HG02610 (cell line): Measurements from ENCODE around the gene FAM120B.

Source experiments
- ATAC-seq: cut with Tn5 transposase; IDR thresholded peaks from one replicate; pipeline ENCODE4 v1.9.1; 2021; ENCODE audit warnings: mild to moderate bottlenecking, moderate library complexity; ENCODE audit not compliant: unreplicated experiment

The FAM120B gene

GRCh38 chr6:170284866-170285469, 21.6 kb upstream of the FAM120B start:
- no peak for ATAC-seq

- no peak for ATAC-seq
These were observed 21.1 kb upstream of the FAM120B start for GRCh38 chr6:170285482-170285881.

GRCh38 chr6:170286246-170286933, 20.2 kb upstream of the FAM120B start:
- no peak for ATAC-seq

DNA sequence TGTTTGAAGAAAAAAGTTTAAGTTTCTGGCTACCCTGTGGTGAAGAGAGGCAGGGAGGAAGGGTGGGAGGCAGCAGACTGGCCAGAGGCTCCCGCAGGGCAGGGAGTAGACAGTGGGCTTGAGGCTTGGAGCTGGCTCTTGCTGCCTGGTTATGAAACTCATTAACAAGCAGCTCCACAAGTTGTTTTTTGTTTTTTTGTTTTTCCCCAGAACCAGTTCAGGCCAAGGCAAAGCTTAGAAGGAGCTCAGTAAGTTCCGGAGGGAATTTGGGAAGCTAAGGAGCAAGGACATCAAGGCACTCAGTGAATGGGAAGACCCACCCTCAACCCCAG, 19.7 kb upstream of the FAM120B start:
- no peak for ATAC-seq

GRCh38 chr6:170287371-170287876, 19.1 kb upstream of the FAM120B start:
- ATAC-seq = no peak

DNA sequence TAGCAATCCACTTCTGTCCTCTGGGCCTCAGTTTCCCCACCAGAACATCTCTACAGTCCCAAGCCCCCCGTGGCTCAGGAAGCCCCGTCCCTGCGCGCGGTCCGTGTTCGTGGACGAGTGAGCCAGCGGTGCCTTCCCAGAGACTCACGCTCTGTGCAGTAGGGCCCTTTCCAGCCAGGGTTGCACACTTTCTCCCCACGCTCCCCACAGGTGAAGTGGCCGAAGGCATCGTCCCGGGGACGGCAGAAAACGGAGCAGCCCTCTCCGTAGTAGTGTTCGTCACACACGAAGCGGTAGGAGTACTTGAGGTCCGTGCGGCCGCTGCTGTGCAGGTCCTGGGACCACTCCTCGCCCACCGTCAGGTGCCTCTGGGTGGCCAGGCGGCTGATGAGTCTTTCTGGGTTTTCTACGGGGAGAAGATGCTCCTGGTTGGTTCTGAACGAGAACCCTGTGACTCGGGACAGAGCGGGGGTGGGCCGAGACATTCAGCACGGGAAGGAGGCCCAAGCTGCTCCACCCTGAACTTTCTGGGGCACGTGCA, 18.4 kb upstream of the FAM120B start:
- no peak for ATAC-seq

GRCh38 chr6:170288852-170289179, 17.7 kb upstream of the FAM120B start:
- no peak for ATAC-seq

DNA sequence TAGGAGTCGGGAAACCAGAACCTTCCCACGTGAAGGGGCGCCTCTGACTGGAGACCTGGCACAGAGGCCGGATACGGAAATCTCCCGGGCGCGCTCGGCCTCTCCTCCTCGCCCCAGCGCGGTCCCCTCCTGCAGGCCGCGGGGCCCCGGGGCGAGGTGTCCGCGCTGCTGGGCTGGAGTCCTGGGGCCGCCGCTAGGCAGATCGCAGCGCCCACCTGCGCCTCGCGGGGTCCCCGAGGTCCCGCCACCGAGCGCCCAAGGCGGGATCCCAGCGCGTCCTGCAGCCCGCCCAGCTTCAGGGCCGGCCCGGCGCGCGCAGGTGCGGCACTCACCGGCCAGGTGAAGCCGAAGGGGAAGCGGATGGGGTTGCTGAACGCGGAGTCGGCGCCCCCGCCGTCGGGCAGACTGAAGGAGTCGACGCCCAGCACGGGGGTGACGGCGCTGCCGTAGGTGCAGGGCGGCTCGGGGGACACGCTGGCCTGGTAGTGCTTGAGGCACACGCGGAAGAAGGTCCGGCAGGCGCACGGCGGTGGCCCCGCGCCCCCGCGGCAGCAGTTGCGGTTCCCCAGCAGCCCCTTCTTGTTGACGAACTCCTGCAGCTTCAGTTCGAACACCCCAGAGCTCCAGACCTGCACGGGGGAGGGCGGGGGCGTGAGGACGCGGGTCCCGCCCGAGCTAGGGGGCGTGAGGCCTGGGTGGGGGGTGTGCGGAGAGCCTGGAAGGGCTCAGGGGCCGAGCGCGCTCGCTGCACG, 17.2 kb upstream of the FAM120B start:
- ATAC-seq = no peak

DNA sequence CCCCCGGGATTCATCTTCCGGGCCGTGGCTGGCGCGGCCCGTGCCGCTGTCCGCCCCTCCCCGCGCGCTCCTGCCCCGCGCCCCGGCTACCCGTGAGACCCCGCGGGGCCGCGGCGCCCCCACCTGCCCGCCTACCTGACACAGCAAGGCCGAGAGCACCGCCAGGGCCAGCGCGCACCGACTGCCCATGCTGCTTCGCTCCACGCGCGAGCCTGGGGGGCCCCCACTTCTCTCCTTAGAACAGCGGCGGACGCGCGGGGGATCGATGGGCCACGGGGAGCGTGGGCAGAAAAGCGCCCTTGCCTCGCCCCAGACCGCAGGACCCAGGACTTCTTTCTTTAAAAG, 16.6 kb upstream of the FAM120B start:
- ATAC-seq = no peak

GRCh38 chr6:170290296-170291128, 16.0 kb upstream of the FAM120B start, which contains the start of gene DLL1:
TSS of gene DLL1 (minus strand) at chr6:170291078. CDS start at chr6:170290139, 939 bp downstream.
- peak; percentile 31 for ATAC-seq

DNA sequence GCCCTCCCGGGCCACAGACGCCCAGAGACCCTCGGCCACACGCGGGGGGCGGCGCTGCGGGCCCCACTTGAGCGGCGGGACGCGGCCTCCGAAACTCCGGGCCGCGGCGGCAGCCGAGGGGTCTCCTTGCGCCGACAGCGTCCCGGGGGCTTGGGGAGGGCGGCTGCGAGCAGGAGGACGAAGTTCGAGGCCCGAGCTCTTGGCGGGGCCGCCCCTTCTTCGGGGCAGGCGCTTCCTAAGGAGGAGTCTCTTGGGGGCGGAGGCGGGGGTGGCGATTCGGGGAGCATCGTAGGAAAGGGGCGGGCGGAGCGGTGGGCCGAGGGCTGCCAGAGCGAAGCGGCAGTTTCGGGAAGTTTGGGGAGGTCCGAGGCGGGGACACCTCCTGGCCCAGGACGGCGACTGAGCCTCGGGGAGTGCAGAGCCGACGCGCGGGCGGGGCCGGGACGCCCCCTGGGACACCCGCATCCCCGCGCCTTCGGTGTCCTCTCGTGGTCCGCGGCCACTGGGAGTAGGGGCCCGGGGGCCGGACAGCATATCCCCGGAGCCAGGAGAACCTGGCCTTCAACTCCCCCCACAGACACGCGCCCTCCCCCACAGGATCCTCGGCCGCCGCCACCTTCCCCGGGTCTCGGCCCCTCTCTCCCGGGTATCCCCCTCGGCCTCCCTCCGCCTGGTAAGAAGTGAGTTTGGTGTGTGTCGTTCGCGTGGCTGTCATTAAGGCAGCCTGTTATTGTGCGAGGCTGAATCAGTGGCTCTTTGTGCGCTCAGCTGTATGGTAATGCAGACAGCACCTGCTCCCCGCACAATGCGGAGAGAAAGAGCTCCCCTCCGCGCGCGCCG, 15.1 kb upstream of the FAM120B start:
- ATAC-seq = no peak

- no peak for ATAC-seq
These were observed 14.5 kb upstream of the FAM120B start for GRCh38 chr6:170292111-170292406.

DNA sequence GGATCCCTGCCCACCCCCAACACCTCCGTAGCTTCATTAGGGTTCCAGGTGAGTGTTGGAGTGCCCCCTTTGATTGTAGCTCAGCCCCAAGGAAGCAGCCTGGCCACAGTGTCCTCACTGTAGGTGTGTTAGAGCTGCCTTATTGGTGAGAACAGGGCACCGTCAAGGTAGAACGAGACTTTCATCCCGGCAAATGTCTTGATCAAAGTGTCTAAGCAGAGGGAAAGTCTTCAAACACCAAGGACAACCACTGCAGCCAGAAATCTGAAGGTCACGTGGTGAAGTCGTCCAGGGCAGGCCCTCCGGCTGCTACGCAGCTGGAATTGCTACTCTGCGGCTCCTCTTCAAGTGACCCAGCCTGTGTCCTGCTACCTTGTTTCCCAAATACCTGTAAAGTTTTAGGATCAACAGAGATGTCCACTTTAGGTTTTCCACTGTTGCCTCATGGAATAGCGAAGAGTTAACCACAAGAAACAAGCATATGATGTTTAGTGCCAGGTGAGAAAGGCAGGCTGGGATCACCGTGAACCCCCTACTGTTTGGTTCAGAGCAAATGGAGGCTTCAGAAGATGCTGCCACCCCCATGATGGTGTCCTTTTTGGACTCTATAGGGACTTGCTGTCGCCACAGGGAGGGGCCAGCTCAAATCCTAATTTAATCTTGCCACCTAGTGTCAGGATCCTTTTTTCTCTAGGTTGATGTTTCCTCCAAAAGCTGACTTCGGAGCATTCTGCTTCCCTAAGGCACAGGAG, 14.0 kb upstream of the FAM120B start:
- no peak for ATAC-seq

GRCh38 chr6:170293341-170294231, 13.0 kb upstream of the FAM120B start:
- ATAC-seq = no peak

- ATAC-seq = no peak
These were observed 12.2 kb upstream of the FAM120B start for GRCh38 chr6:170294298-170294730.

- no peak for ATAC-seq
These were observed 11.6 kb upstream of the FAM120B start for GRCh38 chr6:170294813-170295509.

GRCh38 chr6:170295510-170296422, 10.8 kb upstream of the FAM120B start:
- peak; percentile 53 for ATAC-seq
